Psoas muscle (tissue), 8 donors: ENCODE data around the gene POU6F1. TPM values are rescaled to one million over a fixed set of nuclear protein-coding genes. Genes with fewer than 3 reads are reported as not detected.

Experiments
- ATAC-seq, 4 donors: fragments of 200-7000 bp; cut with Tn5 transposase; one replicate each; pipeline ENCODE4 v1.9.1; 2020; ENCODE audit warnings: moderate library complexity in 3 of 4, mild to moderate bottlenecking in 2 of 4
- DNase-seq, 2 donors: peaks; one replicate each; pipeline ENCODE4 v3.0.0-alpha.2; 2020
- H3K27ac ChIP-seq: fragments of 200-600 bp; one replicate; pipeline ENCODE4 v1.8.0; 2022
- H3K27me3 ChIP-seq, 3 donors: fragments of 200-600 bp in 1 of 3; one replicate each; pipeline versions ENCODE4 v1.6.1 to v1.8.0; 2013 to 2022; ENCODE audit warnings: low read length in 2 of 3, mild to moderate bottlenecking in 2 of 3, moderate library complexity in 1 of 3; ENCODE audit not compliant: insufficient read depth in 3 of 3
- H3K36me3 ChIP-seq, 2 donors: fragments of 200-600 bp in 1 of 2; one replicate each; pipeline versions ENCODE4 v1.6.1 to v1.8.0; 2013 to 2022; ENCODE audit warnings: low read depth in 1 of 2, mild to moderate bottlenecking in 1 of 2, moderate library complexity in 1 of 2; ENCODE audit not compliant: insufficient read depth in 1 of 2
- H3K4me1 ChIP-seq: fragments of 200-600 bp; one replicate; pipeline ENCODE4 v1.8.0; 2022
- H3K4me3 ChIP-seq: fragments of 200-600 bp; one replicate; pipeline ENCODE4 v1.8.0; 2022; ENCODE audit warnings: mild to moderate bottlenecking
- H3K9me3 ChIP-seq: fragments of 200-600 bp; one replicate; pipeline ENCODE4 v1.8.0; 2022
- WGBS, 3 donors: extraction: QIAGEN DNeasy Blood & Tissue Kit; methylation state at CpG; one replicate each; pipeline versions ENCODE4 v1.1.6 to v1.1.7; 2013; 5-methylcytosine and 5-hydroxymethylcytosine counted together
- intact Hi-C, 2 donors: fragments of 100-400 bp; cut with DNase I; formaldehyde crosslinking; loops; one replicate each; pipeline versions ENCODE4 v1.11.0 to v1.14.2; 2022
- long read RNA-seq, 2 donors: library from polyadenylated mRNA; unstranded; transcript quantifications; one replicate each; pipeline ENCODE4 v2.0.0, GENCODE V29; 2021
- polyA plus RNA-seq, 3 donors: library from polyadenylated mRNA; stranded (reverse); fragments of 200-250 nt; gene quantifications; one replicate each; pipeline ENCODE4 v1.2.3, GENCODE V29; 2013
- total RNA-seq, 4 donors: library from RNA; stranded (reverse); fragmentation: NEBNext Ultra II Directional in 2 of 4; extraction: Animal tissue kit (Norgen Biotek cat#: 25700) in 2 of 4; gene quantifications; one replicate each; pipeline versions ENCODE4 v1.2.1 to v1.2.4, GENCODE V29; 2021 to 2023
- TF ChIP-seq, protein P1 (sequence below): fragments of 200-600 bp; IDR thresholded peaks from one replicate; pipeline ENCODE4 v1.8.0; 2022; ENCODE audit warnings: antibody characterized with exemption
- donor health status: healthy with polysubstance abuse.
- donor health status: DM: no; HTN: no; CAD: no; lungs with moderate emphysema.
- donor health status: Bipolar disorder and iron deficiency.
- donor health status: healthy.
- donor health status: DM: yes; HTN: yes; CAD: no.
- donor health status: DM: no; HTN: no; CAD: no.
- donor health status: DM: no; HTN: no; CAD: no.
- donor health status: DM: yes; HTN: yes; CAD: no.

The POU6F1 gene
- total RNA-seq (10 to 100 TPM in 3 of 4 donors, 1 to 10 TPM in 1; 7.3 to 20.9 (median 14.5) TPM), polyA plus RNA-seq (10 to 100 TPM in 1 of 3 donors, 1 to 10 TPM in 2; 2.3 to 10.3 (median 8.7) TPM)
- long read RNA-seq, donor 1, full-length matches to known transcripts = 1 of 15 reads
- long read RNA-seq, donor 1, partial matches to known transcripts = 9 of 15 reads
- long read RNA-seq, donor 1, other reads (novel, unspliced or antisense) = 5 of 15 reads
- long read RNA-seq, donor 2, full-length matches to known transcripts = 6 of 35 reads
- long read RNA-seq, donor 2, partial matches to known transcripts = 17 of 35 reads
- long read RNA-seq, donor 2, other reads (novel, unspliced or antisense) = 12 of 35 reads

- intact Hi-C loops = loop anchor here (1.0 to 5.0 kb wide), 4 partner anchors 20 to 46 kb away; partner anchors contain the start of genes DAZAP2 (in 2 of the 2) and TFCP2 (in 2 of the 2)
- TF ChIP-seq, protein P1, sequence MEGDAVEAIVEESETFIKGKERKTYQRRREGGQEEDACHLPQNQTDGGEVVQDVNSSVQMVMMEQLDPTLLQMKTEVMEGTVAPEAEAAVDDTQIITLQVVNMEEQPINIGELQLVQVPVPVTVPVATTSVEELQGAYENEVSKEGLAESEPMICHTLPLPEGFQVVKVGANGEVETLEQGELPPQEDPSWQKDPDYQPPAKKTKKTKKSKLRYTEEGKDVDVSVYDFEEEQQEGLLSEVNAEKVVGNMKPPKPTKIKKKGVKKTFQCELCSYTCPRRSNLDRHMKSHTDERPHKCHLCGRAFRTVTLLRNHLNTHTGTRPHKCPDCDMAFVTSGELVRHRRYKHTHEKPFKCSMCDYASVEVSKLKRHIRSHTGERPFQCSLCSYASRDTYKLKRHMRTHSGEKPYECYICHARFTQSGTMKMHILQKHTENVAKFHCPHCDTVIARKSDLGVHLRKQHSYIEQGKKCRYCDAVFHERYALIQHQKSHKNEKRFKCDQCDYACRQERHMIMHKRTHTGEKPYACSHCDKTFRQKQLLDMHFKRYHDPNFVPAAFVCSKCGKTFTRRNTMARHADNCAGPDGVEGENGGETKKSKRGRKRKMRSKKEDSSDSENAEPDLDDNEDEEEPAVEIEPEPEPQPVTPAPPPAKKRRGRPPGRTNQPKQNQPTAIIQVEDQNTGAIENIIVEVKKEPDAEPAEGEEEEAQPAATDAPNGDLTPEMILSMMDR = peak; percentile 48
- peak; percentile 93 to 94 (median 93) for ATAC-seq
- DNase-seq = peak; percentile 81 to 91
- peaks cover 16% of the 10 kb centered on the region for H3K4me1 ChIP-seq
- H3K4me3 ChIP-seq = peak within 1 kb of the TSS; percentile 75
- H3K27me3 ChIP-seq = no peaks in the 10 kb centered on the region
- H3K27ac ChIP-seq = peak within 1 kb of the TSS; percentile 92
- H3K9me3 ChIP-seq = no peaks in the 10 kb centered on the region
- peaks cover 0 to 8% of the 10 kb centered on the region in 2 donors for H3K36me3 ChIP-seq
- 1% methylated on average over 22 to 35 of the region's 35 CpGs for WGBS, 3 donors
Observed at GRCh38 chr12:51217968-51218606, at the start of gene POU6F1. TSS of gene POU6F1 (minus strand) at chr12:51218062. CDS start at chr12:51206836, 11,226 bp downstream.

GRCh38 chr12:51265024-51265423 is 47.2 kb upstream of the POU6F1 start:
- no peaks in the 10 kb centered on the region for H3K9me3 ChIP-seq
- DNase-seq (no peak), ATAC-seq (no peak)
- H3K27ac ChIP-seq = no peak overlapping the region
- intact Hi-C loops = loop anchor here (5.0 kb wide), 1 partner anchor 77 kb away; no protein-coding TSS in a partner anchor
- no peaks in the 10 kb centered on the region for H3K36me3 ChIP-seq
- TF ChIP-seq, protein P1 = no peak
- peaks cover 0 to 7% (median 0%) of the 10 kb centered on the region in 3 donors for H3K27me3 ChIP-seq
- no peaks in the 10 kb centered on the region for H3K4me1 ChIP-seq
- H3K4me3 ChIP-seq = no peak overlapping the region

DNA sequence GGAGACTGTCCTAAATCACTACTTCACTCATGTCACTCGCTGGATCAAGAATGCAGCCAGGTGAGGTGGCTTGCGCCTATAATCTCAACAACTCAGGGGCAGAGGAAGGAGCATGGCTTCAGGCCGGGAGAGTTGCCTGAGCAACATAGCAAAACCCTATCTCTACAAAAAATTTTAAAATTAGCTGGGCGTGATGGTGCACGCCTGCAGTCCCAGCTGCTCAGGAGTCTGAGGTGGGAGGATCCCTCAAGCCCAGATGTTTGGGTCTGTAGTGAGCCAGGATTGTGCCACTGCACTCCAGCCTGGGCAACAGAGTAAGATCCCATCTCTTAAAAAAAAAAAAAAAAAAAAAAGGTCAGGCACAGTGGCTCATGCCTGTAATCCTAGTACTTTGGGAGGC is 46.4 kb upstream of the POU6F1 start:
- Histone ChIP-seq H3K9me3 (no peaks in the 10 kb centered on the region), H3K27me3 (no peaks in the 10 kb centered on the region), H3K4me1 (no peaks in the 10 kb centered on the region), H3K4me3 (no peak overlapping the region), H3K27ac (no peak overlapping the region), H3K36me3 (no peaks in the 10 kb centered on the region)
- 94 to 96% (median 95%) methylated on average over 5 of the region's 5 CpGs for WGBS, 3 donors
- intact Hi-C loops = no loop called here
- DNase-seq (no peak), ATAC-seq (no peak)
- TF ChIP-seq, protein P1 = no peak

DNA sequence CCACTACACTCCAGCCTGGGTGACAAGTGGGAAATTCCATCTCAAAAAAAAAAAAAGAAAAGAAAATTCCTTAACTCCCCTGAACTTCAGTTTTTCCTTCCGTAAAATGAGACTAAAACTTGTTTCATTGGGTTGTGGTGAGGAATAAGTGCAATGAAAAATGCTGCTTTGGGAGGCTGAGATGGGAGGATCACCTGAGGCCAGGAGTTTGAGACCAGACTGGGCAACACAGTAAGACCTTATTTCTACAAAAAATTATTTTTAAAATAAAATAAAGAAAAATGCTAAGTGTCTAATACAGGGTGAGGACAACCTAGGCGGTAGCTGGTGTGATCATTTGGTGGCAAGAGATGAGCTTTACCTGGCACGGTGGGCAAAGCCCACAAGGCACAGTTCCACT is 45.5 kb upstream of the POU6F1 start:
- Histone ChIP-seq H3K27ac (no peak overlapping the region), H3K36me3 (no peaks in the 10 kb centered on the region), H3K9me3 (no peaks in the 10 kb centered on the region), H3K27me3 (no peaks in the 10 kb centered on the region), H3K4me3 (no peak overlapping the region), H3K4me1 (no peaks in the 10 kb centered on the region)
- no peak for ATAC-seq
- intact Hi-C loops = no loop called here
- TF ChIP-seq, protein P1 = no peak
- no peak for DNase-seq
- WGBS, 3 donors = 95 to 98% (median 97%) methylated on average over 3 of the region's 3 CpGs
